ENCODE results near the gene ILK. TPM values are rescaled to one million over a fixed set of nuclear protein-coding genes. Genes with fewer than 3 reads are reported as not detected.

ILK gene
- total RNA-seq, 1 experiment from 2014 or later: 73.5 TPM

DNA sequence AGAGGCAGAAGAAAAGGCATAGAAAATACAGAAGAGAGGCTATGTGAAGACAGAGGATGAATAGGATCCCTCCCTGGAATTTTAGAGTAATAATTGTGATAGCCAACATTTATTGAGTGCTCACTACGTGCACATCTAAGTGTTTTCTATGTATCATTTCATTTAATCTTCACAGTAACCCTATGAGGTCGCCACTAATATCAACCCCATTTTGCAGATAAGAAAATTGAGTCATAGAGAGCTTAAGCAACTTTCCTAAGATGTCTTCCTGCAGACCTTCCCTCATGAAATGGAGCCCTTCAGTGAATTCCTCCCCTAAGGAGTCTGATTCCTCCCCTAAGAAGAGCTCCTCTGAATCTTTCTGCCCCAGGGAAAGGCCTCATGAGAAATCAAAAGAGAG lies 38.2 kb upstream of the ILK start:
- intact Hi-C loops (cut with micrococcal nuclease): no loop called here
- no peak overlapping the region for H2AFZ ChIP-seq (ENCODE audit: low read depth, low read length, poor library complexity, severe bottlenecking)
- no peaks in the 10 kb centered on the region for H4K20me1 ChIP-seq (ENCODE audit: insufficient read depth)
- ChIA-PET CTCF (no interaction called here), RAD21 (ENCODE audit: low non-redundant PET in 1 of 2, low total read pairs in 2 of 2, uncharacterized antibody in 2 of 2, unreplicated experiment in 2 of 2) (no interaction called here), POLR2A (no interaction called here)
- TF ChIP-seq SRF (IDR thresholded peaks at IDR 0.05; ENCODE audit: low read depth) (no peak), RAD21 (IDR thresholded peaks at IDR 0.05; ENCODE audit: low read depth) (no peak), SP1 (IDR thresholded peaks at IDR 0.05; ENCODE audit: low read depth) (no peak), ZFX (IDR thresholded peaks at IDR 0.05) (no peak), FOSL1 (IDR thresholded peaks at IDR 0.05; ENCODE audit: low read depth) (no peak), POLR2A (IDR thresholded peaks at IDR 0.05; ENCODE audit: borderline replicate concordance, extremely low read depth, insufficient read depth, insufficient read length) (no peak), CBX3 (IDR thresholded peaks at IDR 0.05; ENCODE audit: low read depth) (no peak)
- TF ChIP-seq, protein P1, sequence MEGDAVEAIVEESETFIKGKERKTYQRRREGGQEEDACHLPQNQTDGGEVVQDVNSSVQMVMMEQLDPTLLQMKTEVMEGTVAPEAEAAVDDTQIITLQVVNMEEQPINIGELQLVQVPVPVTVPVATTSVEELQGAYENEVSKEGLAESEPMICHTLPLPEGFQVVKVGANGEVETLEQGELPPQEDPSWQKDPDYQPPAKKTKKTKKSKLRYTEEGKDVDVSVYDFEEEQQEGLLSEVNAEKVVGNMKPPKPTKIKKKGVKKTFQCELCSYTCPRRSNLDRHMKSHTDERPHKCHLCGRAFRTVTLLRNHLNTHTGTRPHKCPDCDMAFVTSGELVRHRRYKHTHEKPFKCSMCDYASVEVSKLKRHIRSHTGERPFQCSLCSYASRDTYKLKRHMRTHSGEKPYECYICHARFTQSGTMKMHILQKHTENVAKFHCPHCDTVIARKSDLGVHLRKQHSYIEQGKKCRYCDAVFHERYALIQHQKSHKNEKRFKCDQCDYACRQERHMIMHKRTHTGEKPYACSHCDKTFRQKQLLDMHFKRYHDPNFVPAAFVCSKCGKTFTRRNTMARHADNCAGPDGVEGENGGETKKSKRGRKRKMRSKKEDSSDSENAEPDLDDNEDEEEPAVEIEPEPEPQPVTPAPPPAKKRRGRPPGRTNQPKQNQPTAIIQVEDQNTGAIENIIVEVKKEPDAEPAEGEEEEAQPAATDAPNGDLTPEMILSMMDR (IDR thresholded peaks at IDR 0.05 in 2 of 3, conservative IDR thresholded peaks at IDR 0.05 in 1 of 3; ENCODE audit: borderline replicate concordance in 1 of 3, insufficient read depth in 1 of 3, low read depth in 2 of 3, low read length in 2 of 3): no peak
- TF ChIP-seq, protein P2, sequence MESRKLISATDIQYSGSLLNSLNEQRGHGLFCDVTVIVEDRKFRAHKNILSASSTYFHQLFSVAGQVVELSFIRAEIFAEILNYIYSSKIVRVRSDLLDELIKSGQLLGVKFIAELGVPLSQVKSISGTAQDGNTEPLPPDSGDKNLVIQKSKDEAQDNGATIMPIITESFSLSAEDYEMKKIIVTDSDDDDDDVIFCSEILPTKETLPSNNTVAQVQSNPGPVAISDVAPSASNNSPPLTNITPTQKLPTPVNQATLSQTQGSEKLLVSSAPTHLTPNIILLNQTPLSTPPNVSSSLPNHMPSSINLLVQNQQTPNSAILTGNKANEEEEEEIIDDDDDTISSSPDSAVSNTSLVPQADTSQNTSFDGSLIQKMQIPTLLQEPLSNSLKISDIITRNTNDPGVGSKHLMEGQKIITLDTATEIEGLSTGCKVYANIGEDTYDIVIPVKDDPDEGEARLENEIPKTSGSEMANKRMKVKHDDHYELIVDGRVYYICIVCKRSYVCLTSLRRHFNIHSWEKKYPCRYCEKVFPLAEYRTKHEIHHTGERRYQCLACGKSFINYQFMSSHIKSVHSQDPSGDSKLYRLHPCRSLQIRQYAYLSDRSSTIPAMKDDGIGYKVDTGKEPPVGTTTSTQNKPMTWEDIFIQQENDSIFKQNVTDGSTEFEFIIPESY (IDR thresholded peaks at IDR 0.05; ENCODE audit: extremely low read depth, insufficient replicate concordance, low read length): no peak
- TF ChIP-seq, protein P3, sequence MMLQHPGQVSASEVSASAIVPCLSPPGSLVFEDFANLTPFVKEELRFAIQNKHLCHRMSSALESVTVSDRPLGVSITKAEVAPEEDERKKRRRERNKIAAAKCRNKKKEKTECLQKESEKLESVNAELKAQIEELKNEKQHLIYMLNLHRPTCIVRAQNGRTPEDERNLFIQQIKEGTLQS (IDR thresholded peaks at IDR 0.05): no peak
- TF ChIP-seq, protein P4, sequence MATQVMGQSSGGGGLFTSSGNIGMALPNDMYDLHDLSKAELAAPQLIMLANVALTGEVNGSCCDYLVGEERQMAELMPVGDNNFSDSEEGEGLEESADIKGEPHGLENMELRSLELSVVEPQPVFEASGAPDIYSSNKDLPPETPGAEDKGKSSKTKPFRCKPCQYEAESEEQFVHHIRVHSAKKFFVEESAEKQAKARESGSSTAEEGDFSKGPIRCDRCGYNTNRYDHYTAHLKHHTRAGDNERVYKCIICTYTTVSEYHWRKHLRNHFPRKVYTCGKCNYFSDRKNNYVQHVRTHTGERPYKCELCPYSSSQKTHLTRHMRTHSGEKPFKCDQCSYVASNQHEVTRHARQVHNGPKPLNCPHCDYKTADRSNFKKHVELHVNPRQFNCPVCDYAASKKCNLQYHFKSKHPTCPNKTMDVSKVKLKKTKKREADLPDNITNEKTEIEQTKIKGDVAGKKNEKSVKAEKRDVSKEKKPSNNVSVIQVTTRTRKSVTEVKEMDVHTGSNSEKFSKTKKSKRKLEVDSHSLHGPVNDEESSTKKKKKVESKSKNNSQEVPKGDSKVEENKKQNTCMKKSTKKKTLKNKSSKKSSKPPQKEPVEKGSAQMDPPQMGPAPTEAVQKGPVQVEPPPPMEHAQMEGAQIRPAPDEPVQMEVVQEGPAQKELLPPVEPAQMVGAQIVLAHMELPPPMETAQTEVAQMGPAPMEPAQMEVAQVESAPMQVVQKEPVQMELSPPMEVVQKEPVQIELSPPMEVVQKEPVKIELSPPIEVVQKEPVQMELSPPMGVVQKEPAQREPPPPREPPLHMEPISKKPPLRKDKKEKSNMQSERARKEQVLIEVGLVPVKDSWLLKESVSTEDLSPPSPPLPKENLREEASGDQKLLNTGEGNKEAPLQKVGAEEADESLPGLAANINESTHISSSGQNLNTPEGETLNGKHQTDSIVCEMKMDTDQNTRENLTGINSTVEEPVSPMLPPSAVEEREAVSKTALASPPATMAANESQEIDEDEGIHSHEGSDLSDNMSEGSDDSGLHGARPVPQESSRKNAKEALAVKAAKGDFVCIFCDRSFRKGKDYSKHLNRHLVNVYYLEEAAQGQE (IDR thresholded peaks at IDR 0.05; ENCODE audit: low read depth): no peak
- no peak overlapping the region for H3K4me3 ChIP-seq (replicated peaks in 1 of 2; ENCODE audit: low read depth in 1 of 2, low read length in 2 of 2)
- no peaks in the 10 kb centered on the region for H3K27me3 ChIP-seq (ENCODE audit: insufficient read depth, low read length)
- H3K9me2 ChIP-seq (ENCODE audit: insufficient read depth): no peaks in the 10 kb centered on the region
- H3K4me1 ChIP-seq (ENCODE audit: control insufficient read depth in 1 of 2, insufficient read depth in 2 of 2, low read length in 2 of 2): peaks cover 0 to 6% of the 10 kb centered on the region in 2 experiments; a peak in 1 of 4 replicates
- H3K79me2 ChIP-seq (ENCODE audit: insufficient read depth, low read length): no peaks in the 10 kb centered on the region
- H3K27ac ChIP-seq (ENCODE audit: low read depth, low read length): no peak overlapping the region
- ATAC-seq (no peak), DNase-seq (ENCODE audit: low read depth, low spot score) (no peak)
- H3K9me3 ChIP-seq (ENCODE audit: control insufficient read depth in 1 of 2, insufficient read depth in 1 of 2, low read depth in 1 of 2, low read length in 2 of 2): no peaks in the 10 kb centered on the region
- no TSS peak for BruUV-seq (replicated peaks)
- H3K36me3 ChIP-seq (ENCODE audit: control insufficient read depth in 1 of 2, insufficient read depth in 2 of 2, low read length in 2 of 2): no peaks in the 10 kb centered on the region; a peak in 1 of 4 replicates
- H3K4me2 ChIP-seq (ENCODE audit: low read length): no peak overlapping the region
- no peak overlapping the region for H3K9ac ChIP-seq (ENCODE audit: low read length)

All from HCT116 (cell line).